HCT116 (cell line): ENCODE results near the gene IGSF3. TPM values are rescaled to one million over a fixed set of nuclear protein-coding genes. Genes with fewer than 3 reads are reported as not detected.
A peak's percentile ranks its signal among the peaks of the same experiment; 100 is the strongest.

Experiments used
- ATAC-seq: fragments of 200-7000 bp; cut with Tn5 transposase; 2 replicates; pipeline ENCODE4 v1.9.1; 2020; ENCODE audit warnings: mild to moderate bottlenecking, moderate library complexity
- BruUV-seq: library from RNA; stranded (reverse); fragments of 400-500 nt; replicated peaks from 2 replicates; lab custom pipeline; 2021; lab: Mats Ljungman, UMichigan
- CTCF ChIA-PET: fragments of 300-600 bp; sonication (Branson Sonifier 250); formaldehyde crosslinking; loops from one replicate; lab custom pipeline; 2021; ENCODE audit warnings: antibody characterized with exemption; lab: Charles Lee
- POLR2A ChIA-PET: fragments of 300-600, 350-600 bp; sonication (Branson Sonifier 250); formaldehyde crosslinking; loops from one replicate; lab custom pipeline; 2021; ENCODE audit warnings: antibody characterized with exemption; lab: Charles Lee
- RAD21 ChIA-PET, 2 experiments: fragments of 300-600 bp; sonication (Branson Sonifier 250); formaldehyde crosslinking; loops; one replicate each; lab custom pipeline; 2023; ENCODE audit warnings: low total read pairs in 2 of 2; ENCODE audit not compliant: uncharacterized antibody in 2 of 2, unreplicated experiment in 2 of 2, low non-redundant PET in 1 of 2; lab: Charles Lee
- DNase-seq: peaks from one replicate; pipeline ENCODE4 v3.0.0-alpha.2; 2010; ENCODE audit warnings: low read depth, low spot score
- H2AFZ ChIP-seq: fragments of 200-600 bp; shearing (Covaris generic), sonication (generic); 2 replicates; pipeline ENCODE4 v1.6.1; 2017; ENCODE audit warnings: low read depth, mixed run types, mixed read lengths, antibody characterized with exemption, low read length; ENCODE audit not compliant: poor library complexity, severe bottlenecking
- H3K27ac ChIP-seq: 2 replicates; pipeline ENCODE4 v1.5.1; 2012; ENCODE audit warnings: low read depth, low read length
- H3K27me3 ChIP-seq: fragments of 200-600 bp; sonication (generic); 2 replicates; pipeline ENCODE4 v1.6.1; 2016; ENCODE audit warnings: mixed run types, low read length, mixed read lengths; ENCODE audit not compliant: insufficient read depth
- H3K36me3 ChIP-seq, 2 experiments: fragments of 200-500 bp in 1 of 2; fragments of 200-600 bp in 1 of 2; sonication (Bioruptor generic) in 1 of 2; sonication (generic) in 1 of 2; 2 replicates each; pipeline versions ENCODE4 v1.5.1 to v1.6.1; 2014 to 2016; ENCODE audit warnings: low read length in 2 of 2, inconsistent platforms in 1 of 2, mixed read lengths in 1 of 2, mixed run types in 1 of 2; ENCODE audit not compliant: insufficient read depth in 2 of 2, control insufficient read depth in 1 of 2
- H3K4me1 ChIP-seq, 2 experiments: fragments of 200-600 bp in 1 of 2; sonication (generic) in 1 of 2; 2 replicates each; pipeline versions ENCODE4 v1.5.1 to v1.6.1; 2012 to 2017; ENCODE audit warnings: low read length in 2 of 2, inconsistent platforms in 1 of 2, mild to moderate bottlenecking in 1 of 2, mixed read lengths in 1 of 2, mixed run types in 1 of 2, moderate library complexity in 1 of 2; ENCODE audit not compliant: insufficient read depth in 2 of 2, control insufficient read depth in 1 of 2
- H3K4me2 ChIP-seq: fragments of 200-600 bp; sonication (generic); 2 replicates; pipeline ENCODE4 v1.6.1; 2017; ENCODE audit warnings: mixed run types, low read length, mixed read lengths
- H3K4me3 ChIP-seq, 2 experiments: fragments of 200-600 bp in 1 of 2; sonication (generic) in 1 of 2; replicated peaks in 1 of 2; 2 replicates each; pipeline ENCODE4 v1.5.1; 2011 to 2016; ENCODE audit warnings: low read length in 2 of 2, control low read depth in 1 of 2, low read depth in 1 of 2, mild to moderate bottlenecking in 1 of 2, mixed read lengths in 1 of 2, mixed run types in 1 of 2
- H3K79me2 ChIP-seq: fragments of 200-600 bp; sonication (generic); 2 replicates; pipeline ENCODE4 v1.6.1; 2017; ENCODE audit warnings: mild to moderate bottlenecking, mixed run types, low read length, moderate library complexity, mixed read lengths; ENCODE audit not compliant: insufficient read depth
- H3K9ac ChIP-seq: fragments of 200-600 bp; sonication (generic); 2 replicates; pipeline ENCODE4 v1.6.1; 2016; ENCODE audit warnings: low read length, mixed read lengths
- H3K9me2 ChIP-seq: fragments of 200-600 bp; sonication (generic), shearing (Covaris generic); 2 replicates; pipeline ENCODE4 v1.6.1; 2017; ENCODE audit warnings: mixed run types, mild to moderate bottlenecking, moderate library complexity; ENCODE audit not compliant: insufficient read depth
- H3K9me3 ChIP-seq, 2 experiments: fragments of 200-500 bp in 1 of 2; fragments of 200-600 bp in 1 of 2; sonication (Bioruptor generic) in 1 of 2; sonication (generic) in 1 of 2; 2 replicates each; pipeline ENCODE4 v1.6.1; 2014 to 2017; ENCODE audit warnings: low read length in 2 of 2, mixed read lengths in 2 of 2, inconsistent platforms in 1 of 2, low read depth in 1 of 2, mild to moderate bottlenecking in 1 of 2, mixed run types in 1 of 2, moderate library complexity in 1 of 2; ENCODE audit not compliant: control insufficient read depth in 1 of 2, insufficient read depth in 1 of 2
- H4K20me1 ChIP-seq: fragments of 200-600 bp; sonication (generic), shearing (Covaris generic); 2 replicates; pipeline ENCODE4 v1.6.1; 2017; ENCODE audit warnings: mixed run types, mild to moderate bottlenecking, moderate library complexity; ENCODE audit not compliant: insufficient read depth
- ATF3 ChIP-seq: IDR thresholded peaks from 2 replicates; pipeline ENCODE4 v1.6.1; 2012
- CBX3 ChIP-seq: IDR thresholded peaks from 2 replicates; pipeline ENCODE4 v1.6.1; 2012; ENCODE audit warnings: low read depth
- EZH2phosphoT487 ChIP-seq: fragments of 200-600 bp; IDR thresholded peaks from 2 replicates; pipeline ENCODE4 v1.6.1; 2018; ENCODE audit warnings: antibody characterized with exemption, borderline replicate concordance
- POLR2A ChIP-seq: IDR thresholded peaks from 2 replicates; pipeline ENCODE4 v1.7.0; 2011; ENCODE audit warnings: borderline replicate concordance; ENCODE audit not compliant: insufficient read depth, insufficient read length; ENCODE audit errors: extremely low read depth
- intact Hi-C: fragments of 100-400 bp; cut with micrococcal nuclease; formaldehyde crosslinking; loops from 2 replicates; pipeline ENCODE4 v1.10.0; 2022
- total RNA-seq: library from RNA; stranded (reverse); gene quantifications from one replicate; pipeline ENCODE4 v1.2.1, GENCODE V29; 2021; ENCODE audit not compliant: unreplicated experiment

The IGSF3 gene
- total RNA-seq, 1 experiment from 2014 or later = 18.6 TPM

- Histone ChIP-seq H3K27me3 (no peaks in the 10 kb centered on the region; the same call in 1 of the 2 replicates), H3K4me2 (peak overlapping the region; percentile 33), H3K36me3 (no peaks in the 10 kb centered on the region), H3K4me3 (no peak overlapping the region), H3K4me1 (peaks cover 4 to 15% of the 10 kb centered on the region in 2 experiments; a peak in 3 of 4 replicates), H3K79me2 (no peaks in the 10 kb centered on the region), H3K27ac (no peak overlapping the region), H3K9me2 (no peaks in the 10 kb centered on the region), H2AFZ (no peak overlapping the region), H3K9me3 (no peaks in the 10 kb centered on the region), H3K9ac (no peak overlapping the region), H4K20me1 (no peaks in the 10 kb centered on the region)
- ChIA-PET POLR2A (no interaction called here), CTCF (no interaction called here), RAD21 (interaction anchor here in 1 of 2 experiments (1.6 kb wide), 1 partner anchor 119 kb away, joined by 3 read pairs; no protein-coding TSS in a partner anchor)
- BruUV-seq = no TSS peak
- ATAC-seq = peak; percentile 67
- intact Hi-C loops = no loop called here
- no peak for DNase-seq
- no peak for TF ChIP-seq EZH2phosphoT487
- no peak for TF ChIP-seq ATF3
- no peak for TF ChIP-seq POLR2A
Measured at GRCh38 chr1:116693759-116694480, 26.4 kb upstream of the IGSF3 start.

DNA sequence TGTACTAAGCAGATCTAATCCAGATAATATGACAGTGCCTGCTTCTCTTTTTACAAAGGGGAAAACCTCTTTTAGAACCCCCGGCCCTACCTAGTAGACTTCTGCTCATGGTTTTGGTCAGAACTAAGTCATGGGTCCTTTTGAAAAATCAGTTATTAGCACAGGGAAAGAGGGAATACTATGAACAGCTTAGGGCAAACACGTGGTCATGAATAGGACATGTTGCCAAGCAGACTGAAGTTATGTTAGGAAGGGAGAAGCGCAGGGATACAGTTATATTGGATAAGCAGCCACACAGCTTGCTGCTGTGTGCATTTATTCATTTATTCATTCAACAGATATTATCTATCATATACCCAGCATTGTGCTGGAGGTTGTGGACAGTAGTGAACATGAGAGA is 25.3 kb upstream of the IGSF3 start:
- BruUV-seq = no TSS peak
- ChIA-PET RAD21 (no interaction called here), CTCF (no interaction called here), POLR2A (no interaction called here)
- no peaks in the 10 kb centered on the region for H3K9me2 ChIP-seq
- H3K4me1 ChIP-seq = peaks cover 6 to 15% of the 10 kb centered on the region in 2 experiments; a peak in 3 of 4 replicates
- H3K9ac ChIP-seq = no peak overlapping the region
- H3K27me3 ChIP-seq = no peaks in the 10 kb centered on the region; the same call in 1 of the 2 replicates
- intact Hi-C loops = no loop called here
- ATAC-seq = no peak
- no peak for TF ChIP-seq EZH2phosphoT487
- no peak for TF ChIP-seq CBX3
- TF ChIP-seq ATF3 = no peak
- no peaks in the 10 kb centered on the region for H3K36me3 ChIP-seq
- DNase-seq = no peak
- no peak overlapping the region for H3K27ac ChIP-seq
- H3K79me2 ChIP-seq = no peaks in the 10 kb centered on the region
- H3K4me2 ChIP-seq = no peak overlapping the region
- H3K4me3 ChIP-seq = no peak overlapping the region
- no peak overlapping the region for H2AFZ ChIP-seq
- no peaks in the 10 kb centered on the region for H4K20me1 ChIP-seq
- H3K9me3 ChIP-seq = no peaks in the 10 kb centered on the region
